CD4-positive, CD25-positive, alpha-beta regulatory T cell (primary cell): Measurements from ENCODE around the gene MED16. TPM values are rescaled to one million over a fixed set of nuclear protein-coding genes. Genes with fewer than 3 reads are reported as not detected.

Experiments used
- ATAC-seq, 2 donors: fragments of 150-1000 bp; cut with Tn5 transposase; one replicate each; pipeline ENCODE4 v1.10.0; 2021; ENCODE audit warnings: low read depth in 2 of 2, moderate number of reproducible peaks in 2 of 2, moderate library complexity in 1 of 2
- DNase-seq, 3 donors: peaks; one replicate each; pipeline versions ENCODE4 v3.0.0 to v3.0.0-alpha.2; 2012 to 2022; ENCODE audit warnings: mixed read lengths in 1 of 3
- H3K27ac ChIP-seq: one replicate; pipeline ENCODE4 v1.7.0; 2013; ENCODE audit warnings: mild to moderate bottlenecking, low read length; ENCODE audit not compliant: insufficient read depth, poor library complexity, severe bottlenecking
- H3K27me3 ChIP-seq: one replicate; pipeline ENCODE4 v1.7.0; 2013; ENCODE audit warnings: low read length; ENCODE audit not compliant: control insufficient read depth, insufficient read depth
- H3K36me3 ChIP-seq: one replicate; pipeline ENCODE4 v1.7.0; 2013; ENCODE audit warnings: mild to moderate bottlenecking, low read length, moderate library complexity; ENCODE audit not compliant: control insufficient read depth, insufficient read depth
- H3K4me1 ChIP-seq: 2 replicates; pipeline ENCODE4 v1.7.0; 2013; ENCODE audit warnings: mild to moderate bottlenecking, low read length; ENCODE audit not compliant: insufficient read depth, control insufficient read depth, poor library complexity, severe bottlenecking
- H3K4me3 ChIP-seq: one replicate; pipeline ENCODE4 v1.7.0; 2013; ENCODE audit warnings: low read depth, mild to moderate bottlenecking, low read length, moderate library complexity
- H3K9me3 ChIP-seq, 2 experiments: 1 replicate in 1 of 2; 2 replicates in 1 of 2; pipeline ENCODE4 v1.7.0; 2013; ENCODE audit warnings: low read length in 2 of 2, mild to moderate bottlenecking in 1 of 2, moderate library complexity in 1 of 2; ENCODE audit not compliant: control insufficient read depth in 2 of 2
- H3K27ac Mint-ChIP-seq, 3 donors: one replicate each; pipeline ENCODE4 v1.8.0; 2020 to 2022; ENCODE audit warnings: mild to moderate bottlenecking in 3 of 3, mixed read lengths in 3 of 3, moderate library complexity in 2 of 3
- H3K27me3 Mint-ChIP-seq: one replicate; pipeline ENCODE4 v1.8.0; 2022; ENCODE audit warnings: mild to moderate bottlenecking, mixed read lengths
- H3K36me3 Mint-ChIP-seq: one replicate; pipeline ENCODE4 v1.8.0; 2020; ENCODE audit warnings: mixed read lengths
- H3K4me1 Mint-ChIP-seq, 4 donors: one replicate each; pipeline ENCODE4 v1.8.0; 2020 to 2022; ENCODE audit warnings: mixed read lengths in 4 of 4, mild to moderate bottlenecking in 1 of 4
- H3K4me3 Mint-ChIP-seq, 4 donors: one replicate each; pipeline ENCODE4 v1.8.0; 2020 to 2022; ENCODE audit warnings: mild to moderate bottlenecking in 4 of 4, mixed read lengths in 4 of 4, moderate library complexity in 3 of 4
- H3K9me3 Mint-ChIP-seq, 7 donors: one replicate each; pipeline ENCODE4 v1.8.0; 2020 to 2022; ENCODE audit warnings: mixed read lengths in 7 of 7, mild to moderate bottlenecking in 3 of 7, moderate library complexity in 2 of 7
- polyA plus RNA-seq, 4 donors: library from polyadenylated mRNA; unstranded; fragments of 300-500 nt; fragmentation: Illumina TruSeq; gene quantifications; one replicate each; pipeline ENCODE4 v1.2.3, GENCODE V29; 2021
- total RNA-seq: library from RNA; stranded (reverse); gene quantifications from one replicate; pipeline ENCODE4 v1.2.3, GENCODE V29; 2022

Gene MED16
- total and polyA plus RNA-seq, 5 donors from 2014 or later, result 61.9 to 91.7 (median 79.5) TPM

DNA sequence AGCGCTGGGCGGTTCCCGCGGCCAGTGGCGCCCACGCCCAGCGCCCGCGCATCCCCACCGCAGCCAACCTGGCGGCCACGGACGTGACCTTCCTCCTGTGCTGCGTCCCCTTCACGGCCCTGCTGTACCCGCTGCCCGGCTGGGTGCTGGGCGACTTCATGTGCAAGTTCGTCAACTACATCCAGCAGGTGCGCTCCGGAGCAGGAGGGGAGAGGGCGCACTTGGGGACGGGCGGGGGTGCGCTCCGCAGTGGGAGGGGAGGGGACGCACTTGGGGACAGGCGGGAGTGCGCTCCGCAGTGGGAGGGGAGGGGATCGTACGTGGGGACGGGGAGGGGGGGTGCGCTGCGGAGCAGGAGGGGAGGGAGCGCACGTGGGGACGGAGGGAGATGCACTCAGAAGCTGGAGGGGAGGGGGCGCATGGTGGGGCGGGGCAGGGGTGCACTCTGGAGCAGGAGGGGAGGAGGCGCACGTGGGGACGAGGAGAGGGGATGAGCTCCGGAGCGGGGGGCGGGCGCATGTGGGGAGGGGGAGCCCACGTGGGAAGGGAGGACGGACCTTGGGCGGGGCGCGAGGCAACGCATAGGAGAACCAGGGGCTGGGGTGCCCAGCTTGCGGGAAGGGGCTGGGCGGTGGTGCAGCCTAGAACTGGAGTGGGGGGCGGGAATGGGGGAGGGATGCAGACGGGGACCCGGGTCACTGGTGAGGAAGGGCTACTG is 25.7 kb upstream of the MED16 start:
- Mint-ChIP-seq H3K27me3 (peaks cover 22% of the 10 kb centered on the region), H3K9me3 (peaks cover 0 to 5% (median 0%) of the 10 kb centered on the region in 7 donors), H3K36me3 (no peaks in the 10 kb centered on the region), H3K4me1 (peaks cover 0 to 36% (median 15%) of the 10 kb centered on the region in 4 donors), H3K27ac (no peak overlapping the region), H3K4me3 (peak overlapping the region in 3 of 4 donors; percentile 62 to 67 (median 63))
- H3K9me3 ChIP-seq, result no peaks in the 10 kb centered on the region
- no peaks in the 10 kb centered on the region for H3K36me3 ChIP-seq
- peaks cover 51% of the 10 kb centered on the region for H3K4me1 ChIP-seq
- no peak overlapping the region for H3K27ac ChIP-seq
- H3K4me3 ChIP-seq, result no peak overlapping the region
- DNase-seq, result no peak
- H3K27me3 ChIP-seq, result no peaks in the 10 kb centered on the region
- ATAC-seq, result no peak

DNA sequence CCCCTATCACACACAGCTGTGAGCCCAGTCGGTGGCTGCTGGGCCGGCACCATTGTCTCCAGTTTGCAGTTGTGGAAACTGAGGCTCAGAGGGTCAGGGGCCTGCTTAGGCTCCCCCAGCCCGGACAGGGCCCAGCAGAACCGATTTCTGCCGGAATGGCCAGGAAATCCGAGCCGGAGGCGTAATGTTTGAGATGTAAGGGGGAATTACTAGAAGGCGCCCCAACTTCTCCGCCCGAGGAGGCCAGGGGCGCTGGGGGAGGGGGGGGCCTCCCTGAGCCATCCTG is 25.1 kb upstream of the MED16 start:
- H3K9me3 Mint-ChIP-seq, result peaks cover 0 to 2% (median 0%) of the 10 kb centered on the region in 7 donors

DNA sequence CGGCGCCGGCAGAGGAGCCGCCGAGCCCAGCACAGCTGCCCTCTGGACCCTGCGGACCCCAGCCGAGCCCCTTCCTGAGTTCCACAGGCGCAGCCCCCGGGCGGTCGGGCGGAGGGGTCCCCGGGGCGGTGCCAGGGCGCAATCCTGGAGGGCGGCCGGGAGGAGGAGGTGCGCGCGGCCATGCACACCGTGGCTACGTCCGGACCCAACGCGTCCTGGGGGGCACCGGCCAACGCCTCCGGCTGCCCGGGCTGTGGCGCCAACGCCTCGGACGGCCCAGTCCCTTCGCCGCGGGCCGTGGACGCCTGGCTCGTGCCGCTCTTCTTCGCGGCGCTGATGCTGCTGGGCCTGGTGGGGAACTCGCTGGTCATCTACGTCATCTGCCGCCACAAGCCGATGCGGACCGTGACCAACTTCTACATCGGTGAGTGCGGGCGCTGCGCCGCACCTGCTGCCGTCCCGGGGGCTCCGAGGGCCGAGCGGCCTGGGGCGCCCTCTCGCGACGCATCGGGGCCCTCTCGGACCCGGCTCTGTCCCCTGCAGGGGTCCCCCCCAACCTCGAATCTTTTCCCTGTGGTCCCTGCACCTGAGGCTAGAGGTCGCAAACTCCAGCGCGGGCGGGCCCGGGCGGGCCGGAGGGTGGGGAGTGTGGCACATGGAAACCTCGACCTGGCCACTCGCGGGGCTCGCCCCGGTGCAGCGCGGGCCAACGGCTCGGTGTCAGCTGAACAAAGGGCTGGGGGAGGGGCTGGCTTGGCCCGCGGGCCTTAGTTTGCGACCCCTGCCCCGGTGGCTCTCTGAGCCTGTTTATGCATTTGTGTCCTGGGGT is 24.6 kb upstream of the MED16 start, which contains the start of gene KISS1R:
Gene KISS1R, plus strand, starts transcription at position 11 of the 829 bp plus-strand sequence. Its CDS starts 170 bp downstream, at position 181.
- H3K36me3 Mint-ChIP-seq, result no peaks in the 10 kb centered on the region
- H3K4me1 Mint-ChIP-seq, result peaks cover 0 to 33% (median 15%) of the 10 kb centered on the region in 4 donors
- H3K4me1 ChIP-seq, result peaks cover 56% of the 10 kb centered on the region
- H3K36me3 ChIP-seq, result no peaks in the 10 kb centered on the region
- no peaks in the 10 kb centered on the region for H3K27me3 ChIP-seq
- H3K9me3 Mint-ChIP-seq, result peaks cover 0 to 2% (median 0%) of the 10 kb centered on the region in 7 donors
- no peaks in the 10 kb centered on the region for H3K9me3 ChIP-seq
- no peak within 1 kb of the TSS for H3K4me3 ChIP-seq
- peak within 1 kb of the TSS; percentile 82 to 93 (median 88) for H3K4me3 Mint-ChIP-seq
- H3K27ac ChIP-seq, result no peak within 1 kb of the TSS
- ATAC-seq (peak in 1 of 2 donors; percentile 8), DNase-seq (peak in 1 of 3 donors; percentile 56)
- H3K27me3 Mint-ChIP-seq, result peaks cover 17% of the 10 kb centered on the region
- H3K27ac Mint-ChIP-seq, result peak within 1 kb of the TSS in 1 of 3 donors; percentile 32

More for the DNA sequence above, 25.1 kb upstream of the MED16 start:
- H3K4me1 ChIP-seq, result peaks cover 56% of the 10 kb centered on the region
- no peak for DNase-seq
- ATAC-seq, result no peak
- H3K9me3 ChIP-seq, result no peaks in the 10 kb centered on the region
- peaks cover 18% of the 10 kb centered on the region for H3K27me3 Mint-ChIP-seq
- H3K4me3 Mint-ChIP-seq, result peak overlapping the region in 3 of 4 donors; percentile 63 to 89 (median 82)
- H3K27ac Mint-ChIP-seq, result no peak overlapping the region
- no peaks in the 10 kb centered on the region for H3K36me3 Mint-ChIP-seq
- peaks cover 0 to 33% (median 15%) of the 10 kb centered on the region in 4 donors for H3K4me1 Mint-ChIP-seq
- H3K36me3 ChIP-seq, result no peaks in the 10 kb centered on the region
- H3K4me3 ChIP-seq, result no peak overlapping the region
- H3K27ac ChIP-seq, result no peak overlapping the region
- H3K27me3 ChIP-seq, result no peaks in the 10 kb centered on the region

- Mint-ChIP-seq H3K27ac (peak overlapping the region in 1 of 3 donors; percentile 32), H3K36me3 (no peaks in the 10 kb centered on the region), H3K4me1 (peaks cover 0 to 30% (median 12%) of the 10 kb centered on the region in 4 donors), H3K27me3 (peaks cover 13% of the 10 kb centered on the region), H3K4me3 (peak overlapping the region; percentile 66 to 93 (median 76)), H3K9me3 (peaks cover 0 to 2% (median 0%) of the 10 kb centered on the region in 7 donors)
- DNase-seq (no peak), ATAC-seq (no peak)
- Histone ChIP-seq H3K9me3 (no peaks in the 10 kb centered on the region), H3K27me3 (no peaks in the 10 kb centered on the region), H3K27ac (no peak overlapping the region), H3K4me3 (no peak overlapping the region), H3K36me3 (no peaks in the 10 kb centered on the region), H3K4me1 (peaks cover 59% of the 10 kb centered on the region)
Measured at GRCh38 chr19:916645-917322, 23.8 kb upstream of the MED16 start.

- H3K4me1 ChIP-seq, result peaks cover 59% of the 10 kb centered on the region
- no peaks in the 10 kb centered on the region for H3K9me3 ChIP-seq
- ATAC-seq, result peak; percentile 47 to 54
- peak within 1 kb of the TSS; percentile 78 to 96 (median 95) for H3K27ac Mint-ChIP-seq
- H3K4me3 Mint-ChIP-seq, result peak within 1 kb of the TSS; percentile 86 to 96 (median 90)
- H3K4me3 ChIP-seq, result peak within 1 kb of the TSS; percentile 69
- peaks cover 14% of the 10 kb centered on the region for H3K27me3 Mint-ChIP-seq
- H3K36me3 ChIP-seq, result no peaks in the 10 kb centered on the region
- H3K9me3 Mint-ChIP-seq, result peaks cover 0 to 3% (median 0%) of the 10 kb centered on the region in 7 donors
- H3K4me1 Mint-ChIP-seq, result peaks cover 0 to 48% (median 18%) of the 10 kb centered on the region in 4 donors
- peak within 1 kb of the TSS; percentile 95 for H3K27ac ChIP-seq
- peaks cover 9% of the 10 kb centered on the region for H3K36me3 Mint-ChIP-seq
- H3K27me3 ChIP-seq, result no peaks in the 10 kb centered on the region
- peak; percentile 81 to 83 (median 83) for DNase-seq
Measured at GRCh38 chr19:913080-913748, 20.2 kb upstream of the MED16 start, which contains the start of gene R3HDM4. Gene R3HDM4 (minus strand): TSS chr19:913219. CDS start chr19:913157, 62 bp downstream.

- Mint-ChIP-seq H3K36me3 (peaks cover 9% of the 10 kb centered on the region), H3K4me3 (peak overlapping the region; percentile 84 to 96 (median 86)), H3K27me3 (peaks cover 12% of the 10 kb centered on the region), H3K4me1 (peaks cover 0 to 52% (median 16%) of the 10 kb centered on the region in 4 donors), H3K27ac (peak overlapping the region in 2 of 3 donors; percentile 76 to 84), H3K9me3 (peaks cover 0 to 3% (median 0%) of the 10 kb centered on the region in 7 donors)
- H3K36me3 ChIP-seq, result no peaks in the 10 kb centered on the region
- DNase-seq (peak; percentile 50 to 53 (median 51)), ATAC-seq (no peak)
- H3K27me3 ChIP-seq, result no peaks in the 10 kb centered on the region
- peaks cover 59% of the 10 kb centered on the region for H3K4me1 ChIP-seq
- no peak overlapping the region for H3K4me3 ChIP-seq
- peak overlapping the region; percentile 94 for H3K27ac ChIP-seq
- no peaks in the 10 kb centered on the region for H3K9me3 ChIP-seq
Measured at GRCh38 chr19:912181-913079, 19.4 kb upstream of the MED16 start.
